Transverse colon (tissue), 4 donors: ENCODE results near the gene RSRC1.

Experiments
- EP300 ChIP-seq: sonication (generic); formaldehyde crosslinking; IDR thresholded peaks from one replicate; pipeline ENCODE4 v1.6.1; 2017; ENCODE audit warnings: antibody characterized with exemption, low read depth
- POLR2A ChIP-seq: fragments of 450-650 bp; IDR thresholded peaks from one replicate; pipeline ENCODE4 v1.6.1; 2016; ENCODE audit warnings: antibody characterized with exemption, mild to moderate bottlenecking, moderate library complexity
- POLR2AphosphoS5 ChIP-seq, 3 donors: sonication (generic); formaldehyde crosslinking; IDR thresholded peaks; one replicate each; pipeline ENCODE4 v1.6.1; 2016; ENCODE audit warnings: antibody characterized with exemption in 3 of 3
- TF ChIP-seq, protein P1 (sequence below), 5 experiments: fragments of 200-600 bp in 3 of 5; fragments of 450-650 bp in 2 of 5; sonication (generic) in 3 of 5; IDR thresholded peaks; 1 replicate in 2 of 5; 2 replicates in 3 of 5; pipeline ENCODE4 v1.5.1; 2016 to 2017; ENCODE audit warnings: antibody characterized with exemption in 5 of 5, inconsistent platforms in 3 of 5, mild to moderate bottlenecking in 2 of 5, moderate library complexity in 1 of 5

DNA sequence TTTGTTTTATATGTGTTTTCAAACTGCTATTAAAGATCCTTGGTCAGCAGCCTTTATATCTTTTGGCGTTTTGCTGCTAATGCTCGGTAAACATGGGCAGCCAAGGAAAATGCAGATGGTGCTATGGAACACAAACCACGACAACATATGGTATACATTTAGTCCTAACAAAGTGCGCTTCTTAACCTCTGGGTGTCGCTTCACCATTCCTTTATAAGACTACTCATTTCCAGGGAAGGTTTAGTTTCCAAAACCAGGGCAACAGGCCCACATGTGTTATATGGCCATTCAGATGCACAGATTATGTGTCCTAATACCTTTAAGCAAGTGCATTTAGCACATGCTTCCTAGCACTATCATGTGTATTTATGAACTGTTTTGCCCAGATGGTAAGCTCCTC, 18.4 kb upstream of the RSRC1 start:
- TF ChIP-seq, protein P1, sequence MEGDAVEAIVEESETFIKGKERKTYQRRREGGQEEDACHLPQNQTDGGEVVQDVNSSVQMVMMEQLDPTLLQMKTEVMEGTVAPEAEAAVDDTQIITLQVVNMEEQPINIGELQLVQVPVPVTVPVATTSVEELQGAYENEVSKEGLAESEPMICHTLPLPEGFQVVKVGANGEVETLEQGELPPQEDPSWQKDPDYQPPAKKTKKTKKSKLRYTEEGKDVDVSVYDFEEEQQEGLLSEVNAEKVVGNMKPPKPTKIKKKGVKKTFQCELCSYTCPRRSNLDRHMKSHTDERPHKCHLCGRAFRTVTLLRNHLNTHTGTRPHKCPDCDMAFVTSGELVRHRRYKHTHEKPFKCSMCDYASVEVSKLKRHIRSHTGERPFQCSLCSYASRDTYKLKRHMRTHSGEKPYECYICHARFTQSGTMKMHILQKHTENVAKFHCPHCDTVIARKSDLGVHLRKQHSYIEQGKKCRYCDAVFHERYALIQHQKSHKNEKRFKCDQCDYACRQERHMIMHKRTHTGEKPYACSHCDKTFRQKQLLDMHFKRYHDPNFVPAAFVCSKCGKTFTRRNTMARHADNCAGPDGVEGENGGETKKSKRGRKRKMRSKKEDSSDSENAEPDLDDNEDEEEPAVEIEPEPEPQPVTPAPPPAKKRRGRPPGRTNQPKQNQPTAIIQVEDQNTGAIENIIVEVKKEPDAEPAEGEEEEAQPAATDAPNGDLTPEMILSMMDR (IDR thresholded peaks at IDR 0.05) = peak in 1 of 5 experiments; percentile 13
- TF ChIP-seq POLR2AphosphoS5 (IDR thresholded peaks at IDR 0.05) (no peak), POLR2A (no peak), EP300 (no peak)
